Measurements from ENCODE around the gene GNG10.
A peak's percentile ranks its signal among the peaks of the same experiment; 100 is the strongest.
"Not testable (repeated sequence)": the region's sequence is repeated elsewhere in the genome, so short reads cannot be mapped to it uniquely, and the experiment has no call there.

Gene GNG10

DNA sequence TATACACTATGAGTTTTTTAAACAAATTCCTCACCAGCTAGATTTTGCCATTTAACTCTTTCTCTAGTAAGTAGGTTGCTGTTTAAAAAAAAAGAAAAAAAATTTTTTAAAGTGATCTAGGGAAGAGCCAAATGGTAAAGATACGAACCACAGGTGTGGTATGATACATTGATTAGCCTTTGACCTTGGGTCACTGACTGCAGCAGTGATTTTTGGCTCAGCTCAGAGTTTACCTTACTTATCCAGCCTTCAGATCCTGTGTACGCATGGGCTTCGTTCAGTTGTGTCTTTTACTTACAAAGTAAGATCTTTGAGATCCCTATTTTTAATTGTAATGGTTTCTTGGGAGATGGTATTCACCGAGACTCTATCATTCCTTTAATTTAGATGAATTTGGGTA lies 12.4 kb upstream of the GNG10 start:
- DNase-seq (ENCODE audit: low read depth in 2 of 3, low spot score in 2 of 3) = no peak

DNA sequence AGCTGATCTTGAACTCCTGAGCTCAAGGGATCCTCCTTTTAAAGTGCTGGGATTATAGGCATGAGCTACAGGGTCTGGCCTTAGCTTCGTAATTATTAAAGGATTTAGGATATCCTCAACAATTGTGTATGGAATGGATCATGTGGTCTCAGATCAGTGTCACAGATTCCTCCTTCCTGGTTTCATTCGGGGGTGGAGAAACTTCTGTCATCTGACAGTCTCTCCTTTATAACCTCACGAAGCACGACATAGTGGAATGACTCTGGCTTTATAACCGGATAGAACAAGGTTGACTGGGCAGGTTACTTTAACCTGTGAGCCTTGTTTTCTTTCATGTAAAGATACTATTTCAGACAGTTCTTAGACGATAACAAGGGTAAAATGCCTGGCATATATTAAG lies 4.4 kb upstream of the GNG10 start:
- no peak for DNase-seq (ENCODE audit: low read depth in 2 of 3, low spot score in 2 of 3)

- no peak for DNase-seq (ENCODE audit: low read depth in 2 of 3, low spot score in 2 of 3)
These were observed 2.5 kb upstream of the GNG10 start for GRCh38 chr9:111658943-111659342.

GRCh38 chr9:111659691-111660090 lies 1.7 kb upstream of the GNG10 start:
- no peak for DNase-seq (ENCODE audit: low read depth in 2 of 3, low spot score in 2 of 3)

GRCh38 chr9:111661802-111662521 lies 557 bp downstream of the GNG10 start:
- peak; percentile 4 to 9 (median 8) for DNase-seq (ENCODE audit: low read depth in 2 of 3, low spot score in 2 of 3)

DNA sequence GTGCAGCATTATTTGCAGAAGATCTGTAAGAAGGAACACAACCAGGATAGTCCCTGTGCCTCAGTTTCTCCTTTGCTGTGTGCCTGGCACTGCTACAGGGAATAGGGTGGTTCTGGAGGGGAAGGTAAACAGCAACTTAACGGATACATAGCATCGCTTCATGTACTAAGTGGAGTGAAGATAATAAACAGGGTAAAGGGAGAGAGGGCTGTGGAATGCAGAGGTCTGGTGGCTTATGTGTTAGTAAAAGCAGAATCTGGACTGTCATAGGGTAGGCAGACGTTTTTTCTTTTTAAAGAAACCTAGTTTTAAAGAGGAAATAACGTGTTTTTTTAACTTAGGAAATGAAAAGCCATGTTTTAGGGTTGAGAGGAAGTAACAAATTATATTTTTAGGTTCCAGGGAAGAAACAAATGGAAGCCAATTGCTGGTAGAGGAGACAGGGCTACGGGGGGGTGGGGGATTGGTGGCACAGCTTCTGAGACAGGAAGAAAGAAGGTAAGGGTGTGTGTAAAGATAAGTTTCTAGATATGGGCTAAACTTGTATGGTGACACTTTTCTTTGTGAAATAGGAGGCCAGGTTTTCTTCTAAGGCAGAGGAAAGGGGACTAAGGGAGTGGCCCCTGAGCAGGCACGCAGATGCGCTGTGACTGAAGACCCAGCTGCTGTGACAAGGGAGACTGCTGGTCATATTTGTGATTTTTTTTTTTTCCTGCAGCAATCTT lies 1.3 kb downstream of the GNG10 start:
- no peak for DNase-seq (ENCODE audit: low read depth in 2 of 3, low spot score in 2 of 3)

DNA sequence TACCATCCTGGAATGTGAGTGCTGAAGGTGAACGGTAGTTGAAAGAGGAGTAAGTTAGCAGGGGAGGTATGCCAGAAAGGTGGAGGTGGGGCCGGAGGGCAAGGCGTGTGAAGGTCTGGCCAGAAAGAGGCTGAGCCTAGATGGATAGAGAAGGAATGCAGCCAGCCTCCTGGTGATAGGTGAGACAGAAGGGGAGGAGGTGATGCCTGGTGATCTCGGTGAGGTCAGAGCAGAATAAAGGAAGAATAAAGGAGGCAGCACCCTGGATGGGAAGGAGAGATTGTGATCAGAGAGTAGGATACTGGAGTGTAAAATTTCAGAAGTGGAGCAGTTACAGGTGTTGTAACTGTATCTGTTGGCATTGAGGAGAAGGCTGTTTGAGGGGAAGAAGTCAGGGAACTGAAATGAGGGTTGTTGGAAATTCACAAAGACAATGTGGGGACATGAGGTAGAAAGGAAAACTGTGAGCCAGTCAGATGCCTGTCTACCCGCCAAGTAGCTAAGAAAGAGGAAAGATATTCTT lies 2.0 kb downstream of the GNG10 start:
- DNase-seq (ENCODE audit: low read depth in 2 of 3, low spot score in 2 of 3) = no peak

DNA sequence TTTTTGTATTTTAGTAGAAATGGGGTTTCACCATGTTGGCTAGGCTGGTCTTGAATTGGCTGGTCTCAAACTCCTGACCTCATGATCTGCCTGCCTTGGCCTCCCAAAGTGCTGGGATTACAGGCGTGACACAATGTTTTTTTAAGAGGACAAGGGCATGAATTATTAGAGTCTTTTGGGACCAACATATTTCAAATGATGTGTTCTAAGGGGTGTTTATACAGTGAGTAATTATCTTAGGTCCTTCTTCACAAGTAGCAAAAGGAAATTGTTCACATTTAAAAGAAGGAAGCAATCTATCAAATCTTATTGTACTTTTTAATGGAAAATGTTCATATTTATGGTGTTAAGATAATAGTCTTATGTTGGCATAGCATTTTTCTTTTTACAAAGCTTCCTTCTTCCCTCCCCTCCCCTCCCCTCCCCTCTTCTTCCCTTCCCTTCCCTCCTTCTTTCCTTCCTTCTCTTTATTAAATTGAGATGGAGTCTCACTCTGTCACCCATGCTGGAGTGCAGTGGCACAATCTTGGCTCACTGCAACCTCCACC lies 6.7 kb downstream of the GNG10 start:
- no peak for DNase-seq (ENCODE audit: low read depth in 2 of 3, low spot score in 2 of 3)

GRCh38 chr9:111668601-111669000 lies 7.2 kb downstream of the GNG10 start:
- DNase-seq (ENCODE audit: low read depth in 2 of 3, low spot score in 2 of 3) = not testable (repeated sequence)

GRCh38 chr9:111674319-111674718 lies 12.9 kb downstream of the GNG10 start:
- no peak for DNase-seq (ENCODE audit: low read depth in 2 of 3, low spot score in 2 of 3)

- DNase-seq (ENCODE audit: low read depth in 2 of 3, low spot score in 2 of 3) = no peak
These were observed 14.7 kb downstream of the GNG10 start for GRCh38 chr9:111676116-111676515.

- no peak for DNase-seq (ENCODE audit: low read depth in 2 of 3, low spot score in 2 of 3)
These were observed 16.9 kb downstream of the GNG10 start for GRCh38 chr9:111678293-111678692.

- DNase-seq (ENCODE audit: low read depth in 2 of 3, low spot score in 2 of 3) = no peak
These were observed 17.8 kb downstream of the GNG10 start for GRCh38 chr9:111679199-111679598.

GRCh38 chr9:111683392-111683791 lies 22.0 kb downstream of the GNG10 start:
- no peak for DNase-seq (ENCODE audit: low read depth in 2 of 3, low spot score in 2 of 3)

DNA sequence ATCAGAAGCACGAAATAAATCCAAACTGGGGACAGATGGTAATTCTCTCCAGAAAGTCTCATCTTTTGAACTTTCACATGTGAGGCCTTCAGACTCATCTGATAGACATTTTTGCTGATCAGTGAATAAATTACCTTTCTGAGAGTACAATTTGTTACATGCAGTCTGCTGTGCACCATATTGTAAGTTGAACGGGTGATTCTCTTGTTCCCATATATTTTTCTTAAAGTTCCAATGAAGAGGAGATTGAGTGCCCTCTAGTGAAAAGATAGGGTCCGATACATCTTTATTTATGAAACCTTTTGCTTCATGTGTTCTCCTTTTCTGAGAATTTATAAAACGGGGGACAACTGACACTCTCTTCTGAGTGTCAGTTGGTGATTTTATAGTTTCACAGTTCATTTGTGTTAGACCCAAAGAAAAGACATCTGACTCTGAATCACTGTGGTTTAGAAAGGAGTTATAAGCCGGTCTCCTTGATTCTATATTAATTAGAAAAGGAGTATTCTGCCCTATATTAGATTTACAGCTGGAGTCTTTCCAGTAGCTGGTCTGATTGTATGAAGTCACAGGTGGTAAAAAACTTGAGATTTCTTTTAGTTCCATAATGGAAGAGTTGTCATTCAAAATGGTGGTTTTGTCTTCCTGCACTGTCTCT lies 30.4 kb downstream of the GNG10 start:
- DNase-seq (ENCODE audit: low read depth in 2 of 3, low spot score in 2 of 3) = no peak

- no peak for DNase-seq (ENCODE audit: low read depth in 2 of 3, low spot score in 2 of 3)
These were observed 35.4 kb downstream of the GNG10 start for GRCh38 chr9:111696796-111697195.

GRCh38 chr9:111700776-111701175 lies 39.4 kb downstream of the GNG10 start:
- no peak for DNase-seq (ENCODE audit: low read depth in 2 of 3, low spot score in 2 of 3)

GRCh38 chr9:111704503-111704902 lies 43.1 kb downstream of the GNG10 start:
- no peak for DNase-seq (ENCODE audit: low read depth in 2 of 3, low spot score in 2 of 3)

DNA sequence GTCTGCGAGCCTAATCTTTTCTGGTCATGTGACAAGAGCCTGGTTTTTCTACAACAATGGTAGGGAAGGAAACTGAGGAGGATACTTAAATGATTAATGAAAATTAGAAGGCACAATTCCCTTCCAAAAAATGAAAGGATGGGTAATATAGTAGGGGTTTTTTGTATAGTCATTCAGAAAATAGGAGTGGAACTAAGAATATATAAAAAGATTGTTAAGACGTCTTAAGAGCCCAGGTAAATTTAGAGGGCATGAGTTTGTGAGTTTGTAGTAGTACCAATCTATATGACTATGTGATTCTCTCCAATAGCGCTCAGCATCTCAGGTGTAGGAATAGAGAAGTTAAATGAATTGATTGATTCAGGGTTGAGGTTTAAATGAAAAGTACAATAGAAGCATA lies 50.1 kb downstream of the GNG10 start:
- DNase-seq (ENCODE audit: low read depth in 2 of 3, low spot score in 2 of 3) = no peak

GRCh38 chr9:111712369-111712768 lies 51.0 kb downstream of the GNG10 start:
- DNase-seq (ENCODE audit: low read depth in 2 of 3, low spot score in 2 of 3) = no peak

DNA sequence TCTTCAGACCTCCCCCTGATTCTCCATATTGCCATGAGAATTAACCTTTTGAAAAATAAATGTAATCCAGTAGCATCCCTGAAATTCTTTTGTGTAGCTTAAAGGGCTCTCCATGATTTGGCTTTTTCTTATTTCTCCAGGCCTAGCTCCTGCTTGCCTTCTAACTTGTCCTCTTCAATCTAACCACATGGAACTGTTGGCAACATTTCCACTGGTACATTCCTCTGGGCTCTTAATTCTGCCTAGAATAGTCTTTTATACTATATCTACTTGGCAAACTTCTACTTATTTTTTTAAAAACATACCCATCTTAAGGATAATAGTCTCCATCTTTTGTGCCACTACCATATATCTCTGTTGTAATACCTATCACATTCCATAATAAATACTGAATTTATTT lies 54.1 kb downstream of the GNG10 start:
- no peak for DNase-seq (ENCODE audit: low read depth in 2 of 3, low spot score in 2 of 3)

DNA sequence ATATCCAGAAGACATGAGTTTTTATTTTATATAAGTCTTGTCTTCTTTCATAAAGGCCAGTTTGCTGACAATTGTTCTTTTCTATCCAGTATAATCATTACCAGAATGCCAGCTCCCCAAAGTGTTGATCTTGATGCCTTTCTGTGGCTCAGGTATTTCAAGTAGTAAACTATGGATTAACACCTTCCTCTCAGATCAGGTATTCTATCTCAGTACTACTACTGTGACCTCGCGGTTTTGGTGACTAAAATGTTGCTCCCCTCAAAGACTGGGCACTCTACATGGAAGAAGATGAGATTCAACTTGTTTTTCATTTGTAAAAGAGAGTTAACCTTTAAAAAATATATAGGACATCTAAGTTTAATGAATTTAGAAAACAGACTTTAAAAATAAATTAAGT lies 58.1 kb downstream of the GNG10 start:
- no peak for DNase-seq (ENCODE audit: low read depth in 2 of 3, low spot score in 2 of 3)

Measured in activated CD8-positive, alpha-beta memory T cell treated with anti-CD3 and anti-CD28 coated beads for 48 hours (primary cell).